CD1c-positive myeloid dendritic cell (primary cell): ENCODE data around the gene ARHGEF1.
"Not testable (repeated sequence)": the region's sequence is repeated elsewhere in the genome, so short reads cannot be mapped to it uniquely, and the experiment has no call there.

ENCODE experiments used
- DNase-seq: peaks from one replicate; pipeline ENCODE4 v3.0.0-alpha.2; 2016; ENCODE audit errors: extremely low spot score

ARHGEF1 gene

DNA sequence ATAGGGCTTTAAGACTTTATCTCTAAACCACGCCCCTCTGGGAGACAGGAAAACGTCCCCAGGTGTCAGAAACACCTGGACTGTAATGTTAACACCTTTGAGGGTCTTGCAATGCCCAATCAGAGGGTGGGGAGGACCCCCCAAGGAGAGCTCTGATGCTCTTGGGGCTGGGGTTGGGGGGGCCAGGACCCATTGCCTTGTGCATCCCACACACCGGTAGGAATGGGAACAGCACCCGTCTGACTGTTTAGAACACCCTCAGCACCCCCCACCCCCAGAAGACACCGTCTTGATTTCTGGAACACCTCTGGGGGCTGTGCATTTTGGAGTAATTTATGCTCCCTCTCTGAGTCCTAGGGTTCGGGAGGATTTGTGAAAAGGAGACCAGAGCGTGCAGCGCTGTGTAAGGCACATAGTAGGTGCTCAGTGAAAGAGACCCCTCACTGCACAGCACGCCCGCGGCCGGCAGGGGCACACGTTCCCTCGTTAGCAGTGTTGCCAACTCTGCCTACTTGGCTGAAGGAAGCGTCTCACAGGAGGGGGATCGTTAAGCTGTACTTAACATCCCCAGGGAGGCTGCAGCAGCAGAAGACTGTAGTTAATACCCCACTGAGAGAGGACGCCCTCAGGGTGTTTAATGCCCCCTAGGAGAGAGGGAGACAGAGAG is 48.1 kb downstream of the ARHGEF1 start:
- no peak for DNase-seq

DNA sequence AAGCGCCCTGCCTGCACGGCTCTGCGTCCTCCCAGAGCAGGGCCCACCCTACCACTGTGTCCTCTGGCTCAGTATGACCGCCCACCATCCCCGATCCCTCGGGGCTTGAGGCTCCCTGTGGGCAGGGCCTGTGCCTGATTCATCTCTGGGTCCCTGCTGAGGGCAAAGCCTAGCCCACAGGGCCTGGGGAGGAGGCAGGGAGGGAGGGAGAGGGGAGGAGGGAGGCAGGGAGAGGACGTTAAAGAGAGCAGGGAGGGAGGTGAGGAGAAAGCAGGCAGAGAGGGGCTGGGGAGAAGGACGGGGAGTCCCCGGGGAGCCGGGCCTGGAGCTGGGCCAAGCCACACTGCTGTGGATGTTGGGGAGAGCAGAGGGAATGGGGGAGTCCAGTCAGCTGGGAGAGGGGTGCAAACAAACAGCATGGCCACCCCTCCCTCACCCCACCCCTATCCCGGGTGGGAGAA is 49.3 kb downstream of the ARHGEF1 start:
- no peak for DNase-seq

DNA sequence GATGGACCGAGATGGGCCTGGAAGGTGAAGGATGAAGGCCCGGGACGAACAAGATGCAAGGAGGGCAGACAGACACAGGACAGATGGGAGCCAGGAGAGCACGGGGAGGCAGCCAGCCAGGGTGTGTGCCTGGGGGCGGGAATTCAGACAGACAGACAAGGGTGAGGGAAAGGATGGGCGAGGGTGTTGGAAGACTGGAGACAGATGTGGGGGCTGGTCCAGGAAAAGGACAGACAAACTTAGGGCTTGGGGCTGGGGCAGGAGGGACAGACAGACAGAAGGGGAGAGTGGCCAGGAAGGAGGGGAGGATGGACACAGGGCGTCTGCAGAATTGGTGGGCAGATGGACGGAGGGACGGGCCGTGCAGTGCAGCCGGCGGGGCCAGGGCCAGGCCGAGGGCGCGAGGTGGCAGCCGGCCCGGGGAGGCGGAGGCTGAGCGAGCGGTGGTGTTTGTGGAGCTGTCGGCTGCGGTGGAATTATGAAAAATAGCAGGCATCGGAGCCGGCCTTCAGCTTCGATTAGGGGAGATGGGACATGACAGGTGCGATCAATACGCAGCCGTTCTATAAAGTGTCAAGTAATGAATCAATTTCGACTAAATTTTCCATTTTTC is 49.8 kb downstream of the ARHGEF1 start:
- DNase-seq: no peak

DNA sequence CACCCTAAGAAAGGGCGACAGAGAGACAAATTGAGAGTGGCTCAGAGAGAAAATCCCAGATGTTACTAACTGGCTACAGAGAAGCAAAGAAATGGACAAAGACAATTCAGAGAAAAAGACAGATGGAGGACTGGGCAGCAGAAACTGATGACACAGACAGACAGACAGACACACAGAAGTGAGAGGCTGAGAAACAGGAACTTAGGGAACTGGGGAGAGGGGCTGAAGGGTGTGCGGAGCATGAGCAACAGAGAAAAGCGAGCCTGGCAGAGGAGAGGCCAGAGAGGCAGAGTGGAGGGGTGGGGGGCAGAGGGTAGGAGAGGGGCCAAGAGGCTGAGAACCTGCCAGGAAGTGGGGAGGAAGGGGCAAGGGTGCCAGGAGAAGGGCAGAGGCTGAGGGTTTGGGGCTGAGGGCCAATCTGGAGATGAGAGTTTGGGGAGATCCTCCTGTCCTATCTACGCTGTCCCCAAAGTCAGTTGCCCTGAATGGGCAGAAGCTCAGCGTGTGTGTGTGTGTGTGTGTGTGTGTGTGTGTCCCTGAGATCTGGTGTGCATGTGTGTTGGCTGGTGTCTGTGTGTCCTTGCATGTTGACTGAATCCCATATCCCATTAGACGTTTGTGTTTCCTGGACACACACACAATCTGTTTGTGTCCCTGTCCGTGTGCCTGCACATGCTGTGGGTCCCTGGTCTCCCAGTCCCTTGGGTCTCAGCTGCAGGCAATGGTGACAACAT is 50.9 kb downstream of the ARHGEF1 start:
- no peak for DNase-seq

DNA sequence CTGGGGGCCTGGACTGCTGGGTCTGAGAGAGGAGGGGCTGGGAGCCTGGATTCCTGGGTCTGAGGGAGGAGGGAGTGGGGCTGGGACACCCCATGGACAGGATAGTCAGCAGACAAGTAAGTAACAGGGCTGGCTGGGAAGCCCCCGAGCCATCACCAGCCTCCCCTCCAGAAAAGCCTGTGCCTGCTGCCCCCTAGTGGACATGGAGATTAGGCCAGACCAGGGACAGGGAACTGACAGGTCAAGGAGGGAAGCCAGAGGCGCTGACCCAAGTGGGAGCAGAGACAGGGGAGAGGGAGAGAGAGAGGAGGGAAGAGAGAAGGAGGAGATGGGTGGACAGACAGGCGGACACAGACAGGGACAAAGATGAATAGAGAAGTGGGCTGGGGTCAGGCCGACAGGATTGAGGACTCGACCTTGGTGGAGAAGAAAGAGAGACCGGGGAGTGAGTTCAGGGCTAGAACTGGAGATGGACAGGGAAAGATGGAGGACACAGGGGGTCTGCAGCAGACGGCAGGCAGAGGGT is 51.9 kb downstream of the ARHGEF1 start:
- peak; percentile 75 for DNase-seq

DNA sequence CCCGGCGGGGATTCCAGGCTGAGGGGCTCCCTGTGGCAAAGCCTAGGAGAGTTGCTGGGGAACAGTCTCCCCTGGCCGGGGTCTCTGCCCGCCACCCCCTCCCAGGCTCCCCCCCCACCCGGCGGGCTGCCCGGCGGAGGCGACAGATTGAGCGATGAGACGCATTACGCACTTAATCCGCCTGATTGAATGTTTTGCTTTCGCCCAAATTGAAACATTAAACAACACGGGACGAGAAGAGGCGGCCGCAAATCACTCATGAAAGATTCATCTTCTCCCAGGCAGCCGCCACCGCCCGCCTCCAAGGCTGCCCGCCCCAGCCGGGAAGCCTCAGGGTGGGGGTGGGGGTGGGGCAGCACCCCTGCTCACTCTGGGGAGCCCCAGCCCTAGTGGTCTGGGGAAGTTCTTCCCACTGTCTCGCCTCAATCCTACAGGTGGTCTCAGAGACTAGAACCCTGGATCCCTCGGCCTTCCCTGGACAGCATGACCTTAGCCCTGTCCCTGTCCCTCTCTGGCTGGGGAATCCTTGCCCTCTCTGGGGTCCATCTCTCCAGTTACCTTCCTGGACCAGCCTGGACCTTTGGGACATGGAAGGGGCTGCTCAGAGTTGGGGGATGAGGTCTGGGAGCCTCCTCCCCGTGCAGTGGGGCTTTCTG is 52.9 kb downstream of the ARHGEF1 start:
- DNase-seq: no peak

DNA sequence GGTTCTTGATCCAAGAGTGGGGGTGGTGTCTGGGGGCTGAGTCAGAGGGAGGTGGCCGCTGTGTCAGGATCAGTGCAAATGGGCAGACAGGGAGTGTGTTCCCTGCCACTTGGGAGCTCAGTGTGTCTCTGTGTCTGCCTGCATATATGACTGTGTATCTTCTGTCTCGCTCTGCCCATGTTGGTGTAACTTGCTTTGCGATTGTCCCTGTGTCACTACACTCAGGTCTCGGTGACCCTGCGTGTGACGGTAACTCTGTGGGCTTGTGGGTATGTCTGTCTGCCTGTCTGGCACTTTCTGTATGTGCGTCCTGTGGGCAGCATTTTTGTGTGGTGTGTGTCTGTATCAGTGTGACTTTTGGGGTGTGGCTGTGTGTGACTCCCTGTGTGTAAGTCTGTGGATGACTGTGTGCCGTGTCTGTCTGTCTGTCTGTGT is 53.4 kb downstream of the ARHGEF1 start:
- DNase-seq: no peak

DNA sequence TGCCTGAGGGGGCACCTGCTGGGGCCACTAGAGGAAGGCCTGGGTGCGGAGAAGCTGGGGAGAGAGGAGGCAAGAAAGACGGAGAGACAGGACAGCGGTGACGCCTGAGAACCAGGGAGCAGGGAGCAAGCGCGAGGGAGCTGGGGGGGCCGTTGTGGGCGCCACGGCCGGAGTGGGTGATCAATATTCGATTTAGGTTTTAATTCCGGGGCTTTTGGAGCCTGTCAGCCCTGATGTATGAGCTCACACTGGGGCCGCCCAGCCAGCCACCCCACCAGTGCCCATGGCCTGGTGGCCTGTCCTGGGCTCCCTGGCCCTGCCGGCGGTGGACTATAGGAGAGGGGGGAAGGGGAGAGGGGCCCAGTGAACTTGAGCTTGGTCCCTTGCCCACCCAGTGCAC is 54.0 kb downstream of the ARHGEF1 start:
- DNase-seq: no peak

DNA sequence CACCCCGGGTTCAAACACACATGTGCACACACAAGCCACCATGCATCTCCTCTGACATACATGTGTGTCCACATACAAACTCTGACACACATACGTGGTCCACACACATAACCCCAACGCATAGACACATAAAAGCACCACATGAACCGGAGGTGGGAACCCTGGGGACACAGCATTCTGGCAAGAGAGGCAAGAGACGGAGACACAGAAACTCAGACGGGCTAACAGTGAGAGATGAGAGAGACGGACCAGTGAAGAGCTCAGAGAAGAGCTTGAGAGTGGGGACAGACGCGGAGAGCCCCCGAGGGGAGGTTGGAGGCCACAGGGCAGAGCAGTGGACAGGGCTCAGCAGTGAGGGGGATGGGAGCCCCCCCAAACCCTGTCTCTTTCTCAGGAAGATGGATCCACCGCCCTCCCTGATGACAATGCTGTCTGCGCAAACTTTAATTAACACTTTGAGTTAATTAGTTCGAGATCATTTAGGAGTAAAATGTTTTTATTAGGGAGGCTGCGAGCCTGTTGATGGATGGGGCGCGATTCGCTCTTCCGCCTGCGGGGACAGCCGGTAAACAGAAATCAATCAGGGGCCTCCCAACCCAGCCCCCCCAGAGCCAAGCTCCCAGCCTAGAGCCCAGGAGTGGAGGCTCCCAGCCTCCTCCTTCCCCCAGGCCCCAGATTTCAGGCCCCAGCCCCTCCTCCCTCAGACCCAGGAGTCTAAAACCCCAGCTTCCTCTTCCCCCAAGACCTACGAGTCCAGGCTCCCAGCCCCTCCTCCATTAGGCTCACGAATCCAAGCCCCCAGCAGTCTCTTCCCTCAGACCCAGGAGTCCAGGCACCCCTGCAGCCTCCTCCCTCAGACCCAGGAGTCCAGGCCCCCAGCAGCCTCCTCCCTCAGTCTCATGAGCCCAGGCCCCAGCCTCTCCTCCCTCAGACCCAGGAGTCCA is 54.8 kb downstream of the ARHGEF1 start:
- DNase-seq: no peak

DNA sequence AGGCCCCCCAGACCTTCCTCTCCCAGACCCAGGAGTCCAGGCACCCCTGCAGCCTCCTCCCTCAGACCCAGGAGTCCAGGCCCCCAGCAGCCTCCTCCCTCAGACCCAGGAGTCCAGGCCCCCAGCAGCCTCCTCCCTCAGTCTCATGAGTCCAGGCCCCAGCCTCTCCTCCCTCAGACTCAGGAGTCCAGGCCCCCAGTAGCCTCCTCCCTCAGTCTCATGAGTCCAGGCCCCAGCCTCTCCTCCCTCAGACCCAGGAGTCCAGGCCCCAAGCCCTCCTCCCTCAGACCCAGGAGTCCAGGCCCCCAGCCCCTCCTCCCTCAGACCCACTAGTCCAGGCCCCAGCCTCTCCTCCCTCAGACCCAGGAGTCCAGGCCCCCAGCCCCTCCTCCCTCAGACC is 56.2 kb downstream of the ARHGEF1 start:
- DNase-seq: not testable (repeated sequence)

DNA sequence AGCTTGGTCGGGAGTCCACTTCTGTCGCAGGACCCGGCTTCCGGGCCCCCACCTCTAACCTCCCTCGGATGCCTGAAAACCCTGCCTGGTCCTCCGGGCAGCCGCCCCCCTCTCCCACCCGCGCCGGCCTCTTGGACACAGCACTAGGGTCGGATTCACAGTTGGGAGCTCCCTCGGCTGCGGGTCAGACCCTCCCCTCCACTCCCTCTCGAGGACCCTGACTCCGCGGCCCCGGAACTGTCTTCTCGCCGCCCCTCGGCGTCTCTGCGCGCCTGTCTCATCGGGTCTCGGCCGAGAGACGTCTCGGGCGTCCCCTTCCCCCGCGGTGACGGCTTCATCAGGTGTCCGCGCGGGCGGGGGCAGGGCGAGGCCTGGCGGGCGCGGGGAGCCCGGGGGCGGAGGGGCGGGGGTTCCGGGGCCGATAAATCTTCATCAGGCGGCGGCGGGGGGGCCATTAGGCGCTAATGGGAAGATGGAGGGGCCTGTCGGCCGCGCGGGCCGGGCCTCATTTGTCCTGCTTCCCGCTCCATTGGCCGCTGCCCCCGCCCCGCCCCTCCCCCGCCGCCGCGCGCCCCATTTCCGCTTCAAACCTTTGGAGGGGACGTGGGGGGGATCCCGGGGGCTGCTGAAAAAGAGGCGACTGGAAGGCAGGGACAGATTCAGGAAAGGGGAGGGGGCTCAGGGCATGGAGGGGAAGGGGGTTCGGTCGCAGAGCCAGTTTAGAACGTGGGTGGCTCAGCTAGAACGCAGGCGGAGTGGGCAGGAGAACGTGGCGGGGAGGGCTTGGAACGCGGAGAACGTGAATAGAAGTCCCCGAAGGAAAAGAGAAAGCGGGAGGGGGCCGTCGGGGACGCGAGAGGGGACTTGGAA is 57.1 kb downstream of the ARHGEF1 start:
- DNase-seq: peak; percentile 23

DNA sequence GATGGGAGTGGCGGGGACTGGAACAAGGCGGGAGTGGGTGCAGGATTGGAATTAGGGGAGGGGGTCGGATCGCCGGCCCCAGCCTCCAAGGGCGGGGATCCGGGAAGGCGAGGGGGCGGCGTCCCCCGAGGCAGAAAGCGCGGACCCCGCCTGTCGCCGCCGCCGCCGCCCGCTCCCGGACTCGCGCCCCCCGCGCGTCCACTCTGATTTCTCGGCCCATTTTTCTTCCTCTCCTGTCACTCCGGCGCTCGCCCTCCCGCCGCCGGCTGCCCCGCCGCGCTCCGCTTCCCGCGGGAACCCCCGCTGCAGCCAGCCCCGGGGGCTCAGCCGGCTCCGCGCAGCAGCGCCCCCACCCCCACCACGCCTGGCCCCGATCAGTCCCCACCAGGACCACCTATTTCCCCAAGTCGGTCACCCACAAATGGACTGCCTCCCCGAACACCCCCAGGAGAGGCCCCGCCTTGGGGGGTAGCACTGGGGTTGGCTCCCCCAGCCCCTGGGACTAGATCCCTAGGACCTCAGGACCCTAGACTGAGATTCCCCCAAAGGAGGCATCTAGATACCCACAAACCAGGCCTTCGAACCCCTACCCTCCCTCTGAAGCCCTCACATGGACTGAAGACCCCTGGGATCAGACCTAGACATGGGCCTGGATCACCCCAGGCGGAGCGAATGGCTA is 57.9 kb downstream of the ARHGEF1 start:
- no peak for DNase-seq

DNA sequence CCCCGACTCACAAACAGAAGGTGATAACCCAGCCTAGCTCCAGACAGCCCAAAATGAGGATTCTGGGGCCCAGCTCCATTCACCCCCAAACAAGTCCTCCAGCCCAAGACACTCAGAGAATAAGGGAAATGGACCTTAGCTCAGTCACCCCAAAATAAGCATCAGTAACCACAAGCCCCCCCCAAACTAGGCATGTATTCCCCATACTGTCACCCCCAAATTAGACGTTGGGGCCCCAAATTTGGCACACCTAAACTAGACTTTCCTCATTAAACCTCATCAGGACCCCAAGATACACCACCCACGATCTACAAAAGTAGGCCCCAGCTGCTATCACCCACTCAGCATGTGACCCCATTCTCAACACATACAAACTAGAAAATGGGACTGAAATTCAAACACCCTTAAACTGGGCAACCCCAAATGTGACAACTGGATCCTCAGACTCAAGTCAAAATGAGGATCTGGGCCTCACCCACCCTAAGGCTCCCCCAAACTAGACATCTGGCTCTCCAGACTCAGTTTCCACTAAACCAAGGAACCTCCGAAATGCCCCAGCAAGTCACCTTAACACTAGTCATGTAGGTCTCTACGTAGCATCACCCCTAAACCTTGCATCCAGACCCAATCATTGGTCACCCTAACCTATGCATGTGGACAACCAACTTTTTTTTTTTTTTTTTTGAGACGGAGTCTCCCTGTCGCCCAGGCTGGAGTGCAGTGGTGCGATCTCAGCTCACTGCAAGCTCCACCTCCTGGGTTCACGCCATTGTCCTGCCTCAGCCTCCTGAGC is 58.6 kb downstream of the ARHGEF1 start:
- no peak for DNase-seq

DNA sequence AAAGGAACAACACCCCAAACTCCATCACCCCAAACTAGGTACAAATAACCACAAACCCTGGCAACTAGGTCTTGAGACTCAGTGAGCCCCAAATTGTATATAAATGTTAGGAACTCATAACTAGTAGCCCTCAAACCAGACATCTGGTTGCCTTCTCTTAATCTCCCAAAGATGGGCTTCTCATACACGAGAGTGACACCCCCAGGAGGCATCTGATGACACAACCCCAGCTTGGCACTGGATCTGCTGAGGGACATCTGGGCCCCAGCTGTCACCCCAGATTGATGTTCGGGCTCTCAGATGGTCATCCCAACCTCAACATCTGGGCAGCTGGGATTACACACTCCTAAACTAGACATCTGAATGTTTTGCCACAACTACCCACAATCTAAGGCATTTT is 61.4 kb downstream of the ARHGEF1 start:
- no peak for DNase-seq

DNA sequence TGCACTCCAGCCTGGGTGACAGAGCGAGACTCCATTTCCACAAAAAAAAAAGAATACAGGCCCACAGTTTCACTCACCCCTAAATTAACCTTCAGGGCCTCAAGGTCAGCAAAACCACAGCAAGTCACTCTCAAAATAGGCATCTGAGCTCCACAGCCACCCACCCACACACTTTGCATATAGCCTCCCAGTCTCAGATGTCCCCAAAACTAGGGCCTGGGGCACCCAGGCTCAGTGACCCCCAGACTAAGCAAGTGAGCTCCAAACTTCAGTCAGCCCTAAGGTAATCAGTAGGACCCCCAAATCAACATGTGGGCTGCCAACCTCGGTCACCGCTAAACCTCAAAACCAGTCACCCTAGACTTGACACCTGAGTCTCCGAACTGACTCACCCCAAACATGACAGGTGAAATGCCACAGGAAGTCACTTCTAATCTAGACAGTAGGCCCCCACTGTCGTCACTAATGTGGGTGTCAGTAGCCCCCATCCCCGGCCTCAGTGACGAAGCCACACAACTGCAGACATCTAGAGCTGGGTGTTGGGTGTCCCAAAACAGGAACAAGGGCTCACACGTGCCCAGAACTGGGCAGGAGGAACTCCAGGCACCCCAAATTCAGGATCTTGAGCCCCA is 62.3 kb downstream of the ARHGEF1 start:
- peak; percentile 64 for DNase-seq

DNA sequence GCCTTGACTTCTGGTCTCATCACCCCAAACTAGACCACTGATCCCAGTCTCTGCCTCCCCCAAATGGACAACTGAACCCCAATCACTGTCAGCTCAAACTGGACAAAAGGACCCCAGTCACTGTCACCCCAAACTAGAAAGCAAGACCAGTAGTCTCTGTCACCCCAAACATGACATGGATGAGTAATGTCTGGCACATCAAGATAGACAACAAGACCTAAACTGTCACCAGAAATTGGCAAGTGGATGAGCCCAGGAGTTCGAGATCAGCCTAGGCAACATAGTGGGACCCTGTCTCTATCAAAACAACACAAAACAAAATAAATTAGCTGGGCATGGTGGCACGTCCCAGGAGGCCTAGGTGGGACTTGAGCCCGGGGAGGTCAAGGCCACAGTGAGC is 64.1 kb downstream of the ARHGEF1 start:
- DNase-seq: no peak

DNA sequence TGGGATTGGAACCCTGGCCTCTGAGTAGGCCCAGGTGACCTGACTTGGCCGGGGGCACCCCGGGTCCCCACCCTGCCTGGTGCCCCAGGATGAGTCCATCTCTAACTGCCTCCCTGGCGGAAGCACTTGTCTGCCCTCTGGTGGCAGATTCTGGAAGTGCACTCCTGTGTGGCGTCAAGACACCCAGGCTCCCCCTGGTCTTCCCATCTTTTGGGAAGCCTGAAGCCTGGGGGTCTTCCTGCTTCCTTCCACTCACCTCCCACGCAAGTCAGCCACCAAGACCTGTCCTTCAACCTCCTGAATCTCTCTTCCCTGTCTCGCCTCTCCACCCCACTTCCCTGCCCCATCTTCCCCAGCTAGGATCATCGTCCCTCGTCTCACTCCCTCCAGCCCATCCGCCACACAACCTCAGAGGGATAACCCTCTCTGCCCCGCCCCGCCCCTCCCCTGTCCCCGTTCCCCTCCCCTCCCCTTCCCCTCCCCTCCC is 68.7 kb downstream of the ARHGEF1 start:
- peak; percentile 85 for DNase-seq

DNA sequence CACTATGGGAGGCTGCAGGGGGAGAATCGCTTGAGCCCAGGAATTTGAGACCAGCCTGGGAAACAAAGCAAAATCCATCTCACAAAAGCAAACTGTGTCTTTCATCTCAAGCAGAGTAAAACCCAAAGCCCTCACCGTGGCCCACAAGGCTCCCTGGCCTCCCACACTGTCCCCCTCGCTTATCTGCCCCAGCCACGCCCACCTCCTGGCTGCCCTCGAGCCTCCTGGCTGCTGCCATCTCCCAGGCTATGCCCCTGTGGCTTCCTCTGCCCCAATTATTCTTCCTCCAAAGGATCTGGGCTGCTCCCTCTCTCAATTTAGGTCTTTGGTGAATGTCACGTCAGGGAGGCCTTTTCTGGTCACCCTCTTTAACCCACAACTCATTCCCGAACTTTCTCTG is 72.5 kb downstream of the ARHGEF1 start:
- DNase-seq: no peak
